ENCODE results near the gene ZBTB43.

ZBTB43 gene

DNA sequence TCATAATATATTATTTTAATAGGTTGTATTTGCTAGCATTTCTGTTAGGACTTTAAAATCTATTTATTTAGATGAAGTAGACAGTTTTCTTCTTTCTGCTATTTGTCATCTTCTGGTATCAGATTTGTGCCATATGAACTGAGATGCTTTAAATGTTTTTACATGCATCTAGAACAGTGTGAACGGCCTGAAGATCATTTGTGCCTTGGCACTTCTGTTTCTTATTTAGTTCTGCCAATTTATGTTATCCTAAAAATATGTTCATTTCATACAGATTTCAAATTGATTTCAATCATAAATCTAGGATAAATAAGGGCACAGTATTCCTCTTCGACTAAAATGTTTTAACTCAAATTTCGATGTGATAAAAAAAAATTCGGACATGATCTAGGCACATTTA, 71.7 kb downstream of the ZBTB43 start:
- TF ChIP-seq CTCF (IDR thresholded peaks at IDR 0.05; ENCODE audit: insufficient read depth, low read depth, low read length, missing control alignments), result no peak
- no peak overlapping the region for H3K4me3 ChIP-seq (ENCODE audit: low read length)
- no peak for DNase-seq (ENCODE audit: low read depth)

DNA sequence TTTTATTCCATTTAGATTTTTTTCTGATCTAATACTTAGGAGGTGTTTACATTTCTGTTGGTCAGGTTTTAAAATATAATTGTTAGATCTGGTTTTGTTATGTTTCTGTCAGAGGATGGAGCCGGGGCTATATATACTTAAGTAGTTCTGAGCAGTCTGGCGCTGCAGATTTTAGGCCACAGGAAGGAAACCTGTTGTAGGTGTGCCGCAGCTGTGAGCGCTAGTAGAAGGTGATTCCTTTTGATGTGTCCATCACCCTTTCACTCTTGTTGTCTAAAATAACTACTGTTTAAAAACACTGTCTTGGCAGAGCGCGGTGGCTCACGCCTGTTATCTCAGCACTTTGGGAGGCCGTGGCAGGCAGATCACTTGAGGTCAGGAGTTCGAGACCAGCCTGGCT, 72.6 kb downstream of the ZBTB43 start:
- DNase-seq (ENCODE audit: low read depth), result no peak
- H3K4me3 ChIP-seq (ENCODE audit: low read length), result no peak overlapping the region
- TF ChIP-seq CTCF (IDR thresholded peaks at IDR 0.05; ENCODE audit: insufficient read depth, low read depth, low read length, missing control alignments), result no peak

- no peak overlapping the region for H3K4me3 ChIP-seq (ENCODE audit: low read length)
- no peak for DNase-seq (ENCODE audit: low read depth)
- no peak for TF ChIP-seq CTCF (IDR thresholded peaks at IDR 0.05; ENCODE audit: insufficient read depth, low read depth, low read length, missing control alignments)
These were observed 74.4 kb downstream of the ZBTB43 start for GRCh38 chr9:126879288-126879687.

GRCh38 chr9:126880226-126880946, 75.5 kb downstream of the ZBTB43 start:
- no peak for TF ChIP-seq CTCF (IDR thresholded peaks at IDR 0.05; ENCODE audit: insufficient read depth, low read depth, low read length, missing control alignments)
- DNase-seq (ENCODE audit: low read depth), result no peak
- no peak overlapping the region for H3K4me3 ChIP-seq (ENCODE audit: low read length)

GRCh38 chr9:126880947-126881332, 76.1 kb downstream of the ZBTB43 start:
- no peak for TF ChIP-seq CTCF (IDR thresholded peaks at IDR 0.05; ENCODE audit: insufficient read depth, low read depth, low read length, missing control alignments)
- H3K4me3 ChIP-seq (ENCODE audit: low read length), result no peak overlapping the region
- no peak for DNase-seq (ENCODE audit: low read depth)

GRCh38 chr9:126882746-126883145, 77.9 kb downstream of the ZBTB43 start:
- DNase-seq (ENCODE audit: low read depth), result no peak
- H3K4me3 ChIP-seq (ENCODE audit: low read length), result no peak overlapping the region
- no peak for TF ChIP-seq CTCF (IDR thresholded peaks at IDR 0.05; ENCODE audit: insufficient read depth, low read depth, low read length, missing control alignments)

DNA sequence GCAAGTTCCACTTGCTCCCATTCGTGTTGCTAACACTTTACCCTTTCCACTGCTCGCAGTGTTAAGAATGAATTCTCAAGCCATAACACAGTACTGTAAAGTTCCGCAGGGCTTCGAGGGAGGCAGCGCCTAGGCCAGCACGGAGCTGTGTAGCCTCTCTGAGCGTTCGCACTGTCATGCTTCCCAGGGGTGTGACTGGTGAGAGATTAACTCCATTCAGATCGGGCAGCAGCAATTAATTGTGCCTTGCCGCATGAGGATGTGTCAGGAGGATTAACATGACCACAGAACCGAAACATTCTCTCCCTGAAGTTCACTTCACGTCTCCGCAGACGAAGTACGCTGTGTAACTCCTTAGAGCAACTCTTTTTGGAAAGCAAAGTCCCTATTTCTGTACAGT, 78.8 kb downstream of the ZBTB43 start:
- DNase-seq (ENCODE audit: low read depth), result no peak
- TF ChIP-seq CTCF (IDR thresholded peaks at IDR 0.05; ENCODE audit: insufficient read depth, low read depth, low read length, missing control alignments), result no peak
- no peak overlapping the region for H3K4me3 ChIP-seq (ENCODE audit: low read length)
